Measurements from ENCODE around the gene OGA.

The OGA gene

GRCh38 chr10:101749047-101750016 is 68.9 kb downstream of the OGA start:
- DNase-seq (ENCODE audit: insufficient read length, low spot score): no peak
- TF ChIP-seq PAX5 (IDR thresholded peaks at IDR 0.05; ENCODE audit: insufficient read depth, low read length, severe bottlenecking): no peak
- no peak for TF ChIP-seq POU2F2 (IDR thresholded peaks at IDR 0.05; ENCODE audit: low read depth, low read length)
- no peak for TF ChIP-seq POLR2AphosphoS5 (IDR thresholded peaks at IDR 0.05; ENCODE audit: low read depth, low read length)
- no peak for TF ChIP-seq POLR2A (IDR thresholded peaks at IDR 0.05; ENCODE audit: low read depth, low read length)
- no peak for TF ChIP-seq TAF1 (IDR thresholded peaks at IDR 0.05; ENCODE audit: low read depth, low read length)
- no peak for TF ChIP-seq SPI1 (IDR thresholded peaks at IDR 0.05; ENCODE audit: low read depth, low read length)
- FAIRE-seq: no peak

- DNase-seq (ENCODE audit: insufficient read length, low spot score) (no peak), FAIRE-seq (no peak)
- no peak for TF ChIP-seq POLR2AphosphoS5 (IDR thresholded peaks at IDR 0.05; ENCODE audit: low read depth, low read length)
- TF ChIP-seq PAX5 (IDR thresholded peaks at IDR 0.05; ENCODE audit: insufficient read depth, low read length, severe bottlenecking): no peak
- TF ChIP-seq POU2F2 (IDR thresholded peaks at IDR 0.05; ENCODE audit: low read depth, low read length): no peak
- no peak for TF ChIP-seq POLR2A (IDR thresholded peaks at IDR 0.05; ENCODE audit: low read depth, low read length)
- TF ChIP-seq TAF1 (IDR thresholded peaks at IDR 0.05; ENCODE audit: low read depth, low read length): no peak
- no peak for TF ChIP-seq SPI1 (IDR thresholded peaks at IDR 0.05; ENCODE audit: low read depth, low read length)
Observed at GRCh38 chr10:101748496-101748895, 69.7 kb downstream of the OGA start.

- FAIRE-seq (no peak), DNase-seq (ENCODE audit: insufficient read length, low spot score) (no peak)
- TF ChIP-seq SPI1 (IDR thresholded peaks at IDR 0.05; ENCODE audit: low read depth, low read length): no peak
Observed at GRCh38 chr10:101745074-101745696, 73.1 kb downstream of the OGA start.

- DNase-seq (ENCODE audit: insufficient read length, low spot score) (no peak), FAIRE-seq (no peak)
- TF ChIP-seq POU2F2 (IDR thresholded peaks at IDR 0.05; ENCODE audit: low read depth, low read length): no peak
- TF ChIP-seq SPI1 (IDR thresholded peaks at IDR 0.05; ENCODE audit: low read depth, low read length): no peak
- TF ChIP-seq POLR2AphosphoS5 (IDR thresholded peaks at IDR 0.05; ENCODE audit: low read depth, low read length): no peak
Observed at GRCh38 chr10:101744267-101744666, 74.0 kb downstream of the OGA start.

- no peak for DNase-seq (ENCODE audit: insufficient read length, low spot score)
- FAIRE-seq: no peak
- TF ChIP-seq POLR2A (IDR thresholded peaks at IDR 0.05; ENCODE audit: low read depth, low read length) (no peak), POLR2AphosphoS5 (IDR thresholded peaks at IDR 0.05; ENCODE audit: low read depth, low read length) (no peak), PAX5 (IDR thresholded peaks at IDR 0.05; ENCODE audit: insufficient read depth, low read length, severe bottlenecking) (no peak), SPI1 (IDR thresholded peaks at IDR 0.05; ENCODE audit: low read depth, low read length) (no peak), TAF1 (IDR thresholded peaks at IDR 0.05; ENCODE audit: low read depth, low read length) (no peak), POU2F2 (IDR thresholded peaks at IDR 0.05; ENCODE audit: low read depth, low read length) (no peak)
Observed at GRCh38 chr10:101741938-101742337, 76.3 kb downstream of the OGA start.

GRCh38 chr10:101736666-101737065 is 81.6 kb downstream of the OGA start:
- FAIRE-seq (no peak), DNase-seq (ENCODE audit: insufficient read length, low spot score) (no peak)
- TF ChIP-seq POU2F2 (IDR thresholded peaks at IDR 0.05; ENCODE audit: low read depth, low read length) (no peak), SPI1 (IDR thresholded peaks at IDR 0.05; ENCODE audit: low read depth, low read length) (peak; percentile 51)

Data from GM12891 (cell line).